Thyroid gland (tissue), 4 donors: ENCODE measurements around the gene NUMB.

Source experiments
- CTCF ChIP-seq, 6 experiments: fragments of 200-600 bp in 3 of 6; fragments of 450-650 bp in 3 of 6; sonication (generic) in 3 of 6; IDR thresholded peaks; one replicate each; pipeline ENCODE4 v1.5.1; 2016 to 2019; ENCODE audit warnings: antibody characterized with exemption in 6 of 6, mild to moderate bottlenecking in 2 of 6, inconsistent platforms in 1 of 6, moderate library complexity in 1 of 6
- POLR2A ChIP-seq, 2 donors: fragments of 450-650 bp; IDR thresholded peaks; one replicate each; pipeline ENCODE4 v1.6.1; 2017; ENCODE audit warnings: antibody characterized with exemption in 2 of 2, mild to moderate bottlenecking in 2 of 2, moderate library complexity in 1 of 2

DNA sequence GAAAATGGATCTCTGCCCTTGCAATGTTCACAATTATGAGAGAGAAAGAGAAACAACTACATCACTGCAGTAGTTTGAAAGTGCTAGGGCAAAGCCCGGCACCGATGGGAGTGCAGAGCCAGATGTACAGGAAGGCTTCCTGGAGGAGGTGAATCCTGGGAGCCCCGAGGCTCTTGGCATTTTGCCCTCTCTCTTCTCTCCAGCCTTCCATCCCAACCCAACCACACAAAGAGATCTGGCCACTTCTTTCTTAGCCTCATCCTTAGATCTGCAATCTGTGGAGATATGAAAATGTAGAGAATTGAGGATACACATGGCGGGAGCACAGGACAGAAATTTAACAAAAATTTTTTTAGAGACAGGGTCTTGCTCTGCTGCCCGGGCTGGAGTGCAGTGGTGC, 224.3 kb downstream of the NUMB start:
- TF ChIP-seq CTCF (IDR thresholded peaks at IDR 0.05) = no peak
- no peak for TF ChIP-seq POLR2A (IDR thresholded peaks at IDR 0.05)
